ENCODE measurements around the gene DNMT3L.

GRCh38 chr21:44304011-44304616 lies 42.4 kb upstream of the DNMT3L start:
- no peak for TF ChIP-seq CTCF (IDR thresholded peaks at IDR 0.05; ENCODE audit: low read length)
- no peak for TF ChIP-seq EZH2 (optimal IDR thresholded peaks at IDR 0.05; ENCODE audit: low read depth, low read length)
